GM21786 (cell line): Measurements from ENCODE around the gene IFT88.
A peak's percentile ranks its signal among the peaks of the same experiment; 100 is the strongest.

Source experiments
- ATAC-seq: cut with Tn5 transposase; IDR thresholded peaks from one replicate; pipeline ENCODE4 v1.9.1; 2021; ENCODE audit not compliant: unreplicated experiment

The IFT88 gene

DNA sequence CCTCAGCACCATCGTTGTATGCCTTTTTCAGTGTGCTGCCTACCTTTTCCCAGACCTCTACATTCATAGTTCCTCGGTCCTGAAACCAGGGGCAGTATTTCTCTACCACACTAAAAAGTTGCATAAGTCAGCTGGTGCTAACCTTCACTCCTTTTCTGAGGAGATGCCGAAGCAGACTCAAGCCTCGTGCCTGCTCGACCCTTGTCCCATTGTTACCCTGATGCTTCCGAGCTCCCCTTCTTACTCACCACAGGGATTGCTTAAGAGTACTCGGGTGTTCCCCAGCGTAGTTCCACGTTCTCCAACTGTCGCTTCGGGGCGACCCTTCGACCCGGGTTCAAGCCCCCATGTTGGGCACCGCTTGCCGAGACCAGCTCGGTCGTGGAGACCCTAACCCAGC, 117.6 kb downstream of the IFT88 start:
- no peak for ATAC-seq

DNA sequence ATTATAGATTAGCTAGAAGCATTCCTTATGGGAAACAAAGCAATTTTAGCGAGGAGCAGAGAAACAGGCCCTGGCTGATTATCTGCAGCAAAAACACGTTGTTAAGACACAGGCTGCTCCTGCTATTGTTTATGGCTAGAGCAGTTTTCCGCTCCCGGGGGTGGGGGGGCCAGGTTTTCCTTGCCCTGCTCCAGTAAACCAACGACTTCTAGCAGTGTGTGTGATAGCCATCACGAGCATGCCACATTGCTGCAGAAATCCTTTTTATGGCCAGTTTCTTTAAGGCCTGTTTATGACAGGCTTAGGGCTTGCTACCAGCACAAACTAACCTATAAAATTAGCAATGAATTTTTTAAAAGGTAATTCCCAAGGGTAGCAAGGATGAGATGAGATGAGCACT, 118.1 kb downstream of the IFT88 start:
- ATAC-seq: no peak

DNA sequence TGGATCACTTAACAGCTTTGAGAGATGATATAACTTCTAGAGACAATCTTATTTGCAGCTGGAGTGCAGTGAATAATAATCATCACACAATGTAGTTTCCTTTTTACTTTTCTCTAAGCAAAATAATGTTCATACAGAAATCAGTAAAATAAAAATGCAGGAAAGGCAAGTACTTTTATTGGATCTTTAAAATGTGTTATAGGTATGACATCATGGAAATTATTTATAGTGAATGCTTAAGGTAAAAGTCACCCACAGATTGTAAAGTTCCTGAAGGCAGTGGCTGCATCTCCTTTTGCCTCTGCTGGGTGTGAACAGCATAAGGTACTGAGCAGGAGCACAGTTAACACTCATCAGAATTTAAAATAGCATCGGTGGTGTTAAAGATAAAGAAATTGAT, 119.2 kb downstream of the IFT88 start:
- no peak for ATAC-seq

DNA sequence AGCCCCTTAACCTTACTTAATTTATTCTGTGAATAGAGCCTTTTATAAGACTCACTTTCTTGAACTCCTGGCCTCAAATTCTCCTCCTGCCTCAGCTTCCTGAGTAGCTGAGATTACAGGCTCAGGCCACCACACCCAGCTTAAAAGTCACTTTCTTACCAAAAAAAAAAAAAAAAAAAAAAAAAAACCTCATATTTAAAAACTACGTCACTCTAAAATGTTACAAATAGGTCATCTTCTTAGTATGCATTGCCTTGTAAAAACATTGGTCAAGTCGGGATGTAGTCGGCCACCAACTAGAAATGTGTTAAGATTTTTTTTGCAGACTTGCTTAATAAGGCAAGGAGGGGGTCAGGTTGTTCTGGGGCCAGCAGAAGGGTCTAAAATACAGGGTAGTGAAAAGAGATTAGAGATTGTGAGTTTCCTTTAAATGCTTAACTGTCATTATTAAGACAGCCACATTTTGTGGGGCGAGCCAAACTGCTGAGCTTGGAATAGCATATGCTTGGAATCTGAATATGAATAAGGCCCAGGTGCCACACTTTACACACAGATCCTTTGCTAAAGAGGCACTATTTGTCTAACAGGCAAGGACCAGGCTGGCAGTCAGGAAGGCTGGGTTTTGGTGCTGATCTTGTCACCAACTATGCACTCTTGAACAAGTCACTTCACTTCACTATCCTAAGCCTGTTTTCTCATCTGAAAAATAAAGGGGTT, 120.1 kb downstream of the IFT88 start:
- no peak for ATAC-seq

DNA sequence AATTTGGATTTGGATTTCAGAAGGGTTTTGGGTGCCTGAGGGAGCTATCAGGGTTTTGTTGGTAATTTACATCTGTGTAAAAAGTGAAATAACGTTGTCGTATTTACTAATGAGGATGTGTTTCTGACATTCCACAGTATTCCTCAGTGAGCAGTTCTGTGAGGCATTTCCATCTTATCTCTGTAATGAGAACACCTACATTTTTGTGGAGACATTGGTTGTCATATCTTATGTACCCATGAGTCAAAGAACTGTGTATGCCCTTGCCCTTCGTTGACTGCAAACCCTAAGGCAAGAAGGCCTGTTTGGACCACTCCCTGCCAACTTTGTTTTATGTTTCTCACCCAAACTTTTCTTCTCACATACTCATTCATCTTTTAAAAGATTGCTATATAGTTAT, 122.3 kb downstream of the IFT88 start:
- ATAC-seq: no peak

DNA sequence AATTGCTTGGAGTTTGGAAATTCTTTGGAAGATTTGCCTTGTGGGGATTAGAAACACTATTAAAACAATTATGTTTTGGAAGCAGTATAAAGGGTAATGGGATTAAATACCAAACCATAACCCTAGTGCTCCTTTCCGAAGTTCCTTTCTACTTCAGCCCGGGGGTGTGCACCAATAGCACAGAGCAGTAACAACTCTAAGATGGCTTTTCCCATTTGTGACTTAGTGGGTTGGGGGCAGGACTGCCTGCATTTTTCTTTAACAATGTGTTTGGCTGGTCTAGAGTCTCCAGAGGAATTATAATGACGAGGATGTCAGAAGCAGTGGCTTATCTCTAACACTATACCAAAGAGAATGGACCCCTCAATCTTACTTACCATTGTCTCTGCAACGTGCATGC, 124.7 kb downstream of the IFT88 start:
- no peak for ATAC-seq

DNA sequence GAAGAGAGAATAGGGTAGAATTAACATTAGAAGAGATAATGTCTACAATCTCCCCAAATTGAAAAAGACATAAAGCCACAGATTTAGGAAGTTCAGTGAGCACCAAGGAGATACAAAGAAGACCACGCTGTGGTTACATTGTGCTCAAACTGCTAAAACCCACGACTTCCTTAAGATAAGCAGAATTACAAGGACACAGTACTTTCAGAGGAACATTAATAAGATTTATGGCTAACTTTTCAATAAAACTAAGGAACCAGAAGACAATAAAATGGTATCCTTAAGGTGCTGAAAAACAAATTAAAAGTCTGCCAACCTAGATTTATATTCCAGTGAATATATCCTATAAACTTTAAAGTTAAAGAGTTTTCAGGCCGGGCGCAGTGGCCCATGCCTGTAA, 129.1 kb downstream of the IFT88 start:
- no peak for ATAC-seq

DNA sequence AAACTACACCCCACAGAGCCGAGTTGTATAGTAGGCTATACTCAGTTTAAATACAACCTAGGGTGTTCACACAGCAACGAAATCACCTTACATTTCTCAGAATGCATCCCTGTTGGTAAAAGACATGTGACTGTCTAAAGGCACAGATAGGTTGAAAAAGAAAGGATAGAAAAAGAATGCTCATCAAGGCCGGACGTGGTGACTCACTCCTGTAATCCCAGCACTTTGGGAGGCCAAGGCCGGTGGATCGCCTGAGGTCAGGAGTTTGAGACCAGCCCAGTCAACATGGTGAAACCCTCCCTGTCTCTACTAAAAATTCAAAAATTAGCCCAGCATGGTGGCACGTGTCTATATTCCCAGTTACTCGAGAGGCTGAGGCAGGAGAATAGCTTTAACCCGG, 132.8 kb downstream of the IFT88 start:
- ATAC-seq: no peak

DNA sequence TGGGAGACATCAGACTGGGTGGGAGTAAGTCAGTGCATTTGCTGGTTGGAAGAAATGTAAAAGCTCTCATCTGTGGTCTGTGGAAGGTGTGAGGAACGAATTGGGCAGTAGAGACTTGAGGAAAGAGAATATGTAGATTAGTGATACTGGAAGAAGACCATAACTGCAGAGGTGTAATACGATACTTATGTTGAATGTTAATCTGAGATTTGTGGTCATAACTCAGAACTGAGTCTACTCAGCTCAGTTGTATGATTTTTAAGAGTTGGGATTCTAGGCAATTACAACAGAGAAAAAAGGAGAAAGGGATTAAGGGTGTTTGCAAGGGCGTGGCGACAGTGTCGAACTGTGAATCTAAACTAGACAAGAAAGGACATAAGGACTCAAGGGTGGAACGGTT, 133.3 kb downstream of the IFT88 start:
- no peak for ATAC-seq

DNA sequence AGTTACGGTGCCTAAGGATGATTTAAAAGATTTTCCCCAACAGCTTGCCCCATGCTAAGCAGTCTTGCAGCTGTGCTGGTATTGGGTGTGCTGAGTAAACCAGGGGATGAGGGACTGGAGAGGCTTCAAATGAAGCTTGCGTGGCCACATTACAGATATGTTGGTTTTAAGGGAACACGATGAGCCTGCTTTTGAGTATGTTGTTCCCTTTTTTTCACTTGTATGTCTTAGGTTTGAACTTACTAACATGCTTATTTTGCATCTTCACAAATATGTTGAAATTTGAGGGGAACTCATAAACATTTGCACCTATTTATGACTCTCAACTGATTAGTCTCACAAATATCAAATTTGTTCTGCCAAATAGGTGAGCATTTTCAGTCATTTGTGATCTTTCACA, 134.5 kb downstream of the IFT88 start:
- ATAC-seq: no peak

DNA sequence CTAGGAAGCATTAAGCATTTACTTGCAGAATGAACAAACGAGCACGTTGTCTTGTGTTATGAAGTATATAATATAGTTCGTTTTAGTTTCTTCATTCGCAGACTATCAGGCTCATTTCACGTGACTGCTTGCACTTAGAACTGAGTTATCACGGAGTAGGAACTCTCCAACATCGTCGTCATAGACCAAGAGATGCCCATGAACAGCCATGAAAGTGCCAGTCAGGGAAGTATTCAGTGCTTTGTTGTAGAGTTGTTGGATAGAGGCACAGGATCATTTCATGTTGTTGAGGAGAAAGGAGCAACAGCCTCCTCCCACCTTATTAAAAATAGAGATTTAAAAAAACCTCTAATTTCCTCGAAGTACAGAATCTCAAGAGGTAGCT, 135.6 kb downstream of the IFT88 start:
- no peak for ATAC-seq

DNA sequence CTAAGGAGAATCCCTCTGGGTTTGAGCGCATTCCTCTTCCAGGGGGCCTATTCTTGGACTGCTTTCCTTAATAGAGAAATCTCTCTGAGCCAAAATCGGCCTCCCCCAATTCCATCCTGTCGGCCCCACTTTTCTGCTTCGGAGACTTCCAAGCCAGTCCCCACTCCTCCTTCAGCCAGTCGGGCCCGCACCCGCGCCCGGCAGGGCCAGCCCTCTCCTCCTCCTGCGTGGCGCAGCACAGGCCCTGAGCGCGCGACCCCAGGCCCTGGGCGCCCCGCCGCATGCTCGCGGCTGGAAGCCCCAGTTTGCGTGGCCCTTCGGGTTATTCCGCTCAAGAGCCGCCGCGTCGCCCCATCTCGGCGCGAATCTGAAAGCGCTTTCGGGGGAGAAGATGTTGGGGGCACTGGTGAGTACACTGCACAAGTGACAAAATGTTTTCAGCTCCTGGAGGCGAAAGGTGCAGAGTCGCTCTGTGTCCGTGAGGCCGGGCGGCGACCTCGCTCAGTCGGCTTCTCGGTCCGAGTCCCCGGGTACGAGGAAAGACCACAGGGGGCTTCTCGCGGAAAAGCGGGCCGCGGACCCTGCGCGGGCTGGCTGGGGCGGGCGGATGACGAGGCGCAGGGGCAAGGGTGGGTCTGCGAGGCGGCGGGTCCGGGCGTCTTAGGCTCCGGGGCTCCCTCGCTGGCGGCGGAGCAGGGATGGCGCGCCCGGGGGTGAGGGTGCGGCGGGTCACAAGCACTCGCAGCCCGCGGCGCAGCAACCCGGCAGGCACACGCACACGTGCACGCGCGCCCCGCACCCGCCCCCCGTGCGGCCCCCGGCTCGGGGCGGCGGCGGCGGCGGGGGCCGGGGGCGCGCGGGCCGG, 136.2 kb downstream of the IFT88 start, which contains the start of gene IL17D:
TSS of gene IL17D (plus strand) at position 785 of the 865 bp plus-strand sequence. CDS start 303 bp downstream, outside the sequence.
- peak; percentile 28 for ATAC-seq

DNA sequence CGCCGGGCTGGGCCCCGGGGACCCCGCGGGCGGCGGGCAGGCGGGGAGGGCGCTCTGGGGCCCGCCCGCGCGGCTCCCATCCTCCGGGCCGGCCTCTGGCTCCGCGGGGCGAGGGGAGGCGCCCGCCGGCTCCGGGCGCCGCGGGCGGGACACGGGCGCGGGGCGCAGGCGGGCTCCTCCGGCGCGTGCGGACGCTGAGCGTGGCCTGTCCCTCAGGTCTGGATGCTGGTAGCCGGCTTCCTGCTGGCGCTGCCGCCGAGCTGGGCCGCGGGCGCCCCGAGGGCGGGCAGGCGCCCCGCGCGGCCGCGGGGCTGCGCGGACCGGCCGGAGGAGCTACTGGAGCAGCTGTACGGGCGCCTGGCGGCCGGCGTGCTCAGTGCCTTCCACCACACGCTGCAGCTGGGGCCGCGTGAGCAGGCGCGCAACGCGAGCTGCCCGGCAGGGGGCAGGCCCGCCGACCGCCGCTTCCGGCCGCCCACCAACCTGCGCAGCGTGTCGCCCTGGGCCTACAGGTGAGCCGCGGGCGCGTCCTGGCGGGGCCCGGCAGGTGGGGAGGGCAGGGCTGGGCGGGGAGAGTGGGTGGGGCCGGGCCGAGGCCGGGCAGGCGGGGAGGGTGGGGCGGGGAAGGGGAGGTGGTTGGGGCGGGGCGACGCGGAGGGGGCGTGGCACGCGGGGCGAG, 137.0 kb downstream of the IFT88 start:
- ATAC-seq: peak; percentile 82

DNA sequence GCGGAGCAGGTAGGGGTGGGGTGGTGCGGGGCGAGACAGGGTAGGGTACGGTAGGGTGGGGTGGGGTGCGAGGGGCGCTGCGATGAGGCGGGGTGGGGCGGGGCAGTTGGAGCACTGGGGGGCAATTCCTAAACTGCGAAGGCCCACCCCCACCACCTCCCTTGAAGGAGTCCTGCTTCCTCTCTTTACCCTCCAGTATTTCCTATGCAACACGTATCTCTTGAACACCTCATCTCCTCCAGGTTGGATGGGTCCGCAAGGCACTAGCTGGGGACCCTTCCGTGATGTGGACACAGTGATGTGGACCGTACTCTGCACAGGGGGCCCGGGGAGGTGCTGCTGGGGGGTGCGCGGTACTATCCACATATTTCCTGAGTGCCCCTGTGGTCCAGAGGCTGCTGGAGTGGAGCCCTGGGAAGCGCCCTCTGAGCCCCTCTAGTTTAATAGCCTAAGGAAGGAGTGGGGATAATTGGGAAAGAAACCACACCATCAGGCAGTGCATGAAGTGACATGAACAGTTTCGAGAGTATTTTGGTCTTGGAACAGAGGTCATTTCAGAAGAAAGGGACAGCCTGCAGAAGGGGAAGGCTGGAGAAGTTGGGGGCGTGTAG, 137.6 kb downstream of the IFT88 start:
- no peak for ATAC-seq

DNA sequence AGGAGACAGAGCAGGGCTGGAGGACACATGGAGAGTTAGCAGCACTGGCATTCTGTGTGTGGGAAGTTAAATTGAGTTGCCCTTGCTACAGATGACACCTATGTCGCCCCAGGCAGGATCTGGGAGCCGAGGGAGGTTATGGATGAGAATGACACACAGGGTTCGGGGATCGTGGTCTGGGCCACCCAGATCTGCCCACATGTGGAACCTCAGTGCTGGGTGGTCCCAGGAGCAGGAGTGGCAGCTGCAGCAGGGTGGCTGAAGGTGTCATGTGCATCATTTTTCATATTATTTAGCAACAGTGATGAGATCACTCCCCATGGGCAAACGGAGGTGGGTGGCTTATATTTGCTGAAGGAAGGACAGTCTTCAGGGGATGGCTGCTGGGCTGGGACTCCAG, 139.7 kb downstream of the IFT88 start:
- ATAC-seq: no peak

DNA sequence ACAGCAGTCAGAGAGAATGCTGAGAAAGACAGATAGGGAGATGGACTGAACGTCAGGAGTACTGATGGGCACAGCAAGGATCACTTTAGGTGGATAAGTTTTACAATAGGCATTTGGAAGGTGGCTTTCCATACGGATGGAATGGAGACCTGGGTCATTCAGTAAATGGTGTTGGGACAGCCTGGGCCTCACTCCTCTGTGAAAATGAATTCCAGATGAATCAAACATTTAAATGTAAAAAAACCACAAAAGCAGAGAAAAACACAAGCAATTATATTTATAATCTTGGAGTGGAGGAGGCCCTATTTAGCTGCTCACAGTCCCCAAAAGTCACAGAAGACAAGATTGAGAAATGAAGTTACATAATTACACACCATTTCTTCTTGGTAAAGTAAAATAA, 141.3 kb downstream of the IFT88 start:
- no peak for ATAC-seq

DNA sequence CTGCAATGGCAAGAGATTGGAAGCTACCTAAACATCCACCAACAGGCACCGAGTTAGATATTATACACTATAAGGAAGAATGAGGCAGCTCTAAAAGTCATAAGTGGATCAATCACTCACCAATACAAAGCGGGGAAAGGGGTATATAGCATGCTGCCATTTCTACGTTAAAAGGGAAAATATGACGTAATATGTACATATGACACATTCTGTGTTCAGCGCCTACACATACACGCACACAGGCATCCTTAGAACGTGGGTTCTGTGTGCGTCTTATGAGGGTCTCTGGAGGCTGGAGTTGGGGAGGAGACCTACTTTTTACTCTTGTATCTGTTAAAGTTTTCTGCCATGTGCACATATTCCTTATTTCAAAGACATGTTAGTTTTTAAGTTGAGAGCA, 142.4 kb downstream of the IFT88 start:
- no peak for ATAC-seq

DNA sequence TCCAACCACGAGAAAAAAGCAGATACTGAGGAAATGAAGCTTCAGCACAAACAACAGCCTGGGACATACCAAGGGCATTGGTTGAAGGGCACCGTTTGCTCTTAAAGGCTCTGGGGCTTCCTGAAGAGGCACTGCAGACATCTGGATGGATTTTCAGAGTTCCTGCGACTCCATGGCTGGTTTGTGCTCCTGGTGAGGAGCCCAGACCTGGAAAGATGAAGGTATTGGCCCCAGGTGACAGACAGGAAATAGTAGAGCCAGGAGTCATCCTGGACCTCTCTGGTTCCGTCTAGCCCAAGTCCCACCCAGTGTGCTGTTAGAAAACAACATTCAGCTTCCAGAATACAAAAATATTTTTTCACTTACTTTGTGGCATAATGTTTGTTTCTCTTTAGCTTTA, 142.8 kb downstream of the IFT88 start:
- no peak for ATAC-seq

DNA sequence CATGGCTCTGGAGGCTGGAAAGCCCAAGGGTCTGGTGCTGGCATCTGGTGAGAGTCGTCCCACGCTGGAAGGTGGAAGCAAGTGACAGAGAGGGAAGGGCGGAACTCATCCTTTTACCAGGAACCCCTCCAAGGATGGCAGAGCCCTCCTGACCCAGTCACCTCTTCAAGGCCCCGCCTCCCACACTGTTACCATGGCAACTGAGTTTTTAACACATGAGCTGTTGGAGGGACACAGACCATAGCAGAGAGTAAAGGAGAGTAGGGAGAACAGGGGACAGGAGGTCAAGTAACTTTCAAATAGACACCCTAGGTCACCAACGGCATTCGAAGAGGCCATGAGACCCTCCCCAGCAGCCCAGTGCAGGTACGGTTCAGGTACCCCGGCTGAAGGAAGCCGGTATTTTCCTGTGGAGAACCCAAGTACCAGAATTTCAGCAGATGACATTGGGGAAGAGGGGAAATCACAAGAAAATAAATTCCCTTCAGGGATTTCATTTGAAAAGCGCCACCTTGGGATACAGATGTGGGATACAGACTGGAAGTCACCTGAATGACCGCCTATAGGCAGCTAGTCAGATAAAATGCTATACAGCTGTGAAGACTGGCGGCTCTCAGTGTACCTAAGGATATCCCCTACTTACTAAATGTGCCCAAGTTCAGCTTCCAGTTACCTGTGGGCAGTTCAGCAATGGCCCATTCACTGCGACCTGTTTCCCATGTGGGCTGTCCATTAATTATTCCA, 144.5 kb downstream of the IFT88 start:
- ATAC-seq: no peak

DNA sequence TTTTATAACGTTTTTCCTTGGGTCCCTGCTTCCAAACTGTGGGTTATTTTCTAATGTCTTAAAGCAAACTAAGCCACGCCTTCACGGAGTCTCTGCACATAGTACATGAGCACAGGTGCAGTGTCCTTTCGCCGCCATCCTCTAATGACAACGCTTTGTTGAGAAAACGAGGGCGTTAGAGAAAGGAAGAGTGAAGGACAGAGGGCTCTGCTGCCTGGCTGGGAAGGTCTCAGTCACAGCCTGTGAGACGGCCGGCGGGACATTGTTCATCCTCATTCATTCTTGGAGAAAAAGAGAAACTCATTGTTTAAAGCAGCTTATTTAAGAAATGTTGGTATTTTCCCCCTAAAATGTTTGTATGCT, 146.0 kb downstream of the IFT88 start:
- ATAC-seq: no peak

DNA sequence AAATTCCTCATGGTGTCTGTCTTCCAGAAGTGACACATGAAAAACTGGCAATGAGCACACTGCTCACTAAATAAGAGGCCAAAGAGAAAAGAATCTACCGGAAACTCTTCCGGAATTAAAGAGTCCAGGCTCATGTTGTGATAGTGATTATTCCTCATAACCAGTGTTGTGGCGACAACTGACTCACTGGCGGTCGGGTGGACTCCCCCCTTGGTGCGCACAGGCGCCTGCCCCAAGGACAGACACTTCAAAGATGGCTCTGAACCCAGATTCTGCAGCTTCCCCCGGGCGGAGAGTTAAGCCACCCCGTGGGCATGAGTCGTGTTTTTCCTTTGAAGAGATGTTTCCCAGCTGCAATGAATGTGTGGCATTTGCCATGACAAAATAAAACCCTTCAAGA, 146.8 kb downstream of the IFT88 start:
- ATAC-seq: no peak
